ENCODE data around the gene NOTCH2.
"Not testable (repeated sequence)": the region's sequence is repeated elsewhere in the genome, so short reads cannot be mapped to it uniquely, and the experiment has no call there.

The NOTCH2 gene

GRCh38 chr1:119987112-119987511 lies 82.3 kb downstream of the NOTCH2 start:
- TF ChIP-seq CTCF (IDR thresholded peaks at IDR 0.05; ENCODE audit: low read depth, low read length): no peak

DNA sequence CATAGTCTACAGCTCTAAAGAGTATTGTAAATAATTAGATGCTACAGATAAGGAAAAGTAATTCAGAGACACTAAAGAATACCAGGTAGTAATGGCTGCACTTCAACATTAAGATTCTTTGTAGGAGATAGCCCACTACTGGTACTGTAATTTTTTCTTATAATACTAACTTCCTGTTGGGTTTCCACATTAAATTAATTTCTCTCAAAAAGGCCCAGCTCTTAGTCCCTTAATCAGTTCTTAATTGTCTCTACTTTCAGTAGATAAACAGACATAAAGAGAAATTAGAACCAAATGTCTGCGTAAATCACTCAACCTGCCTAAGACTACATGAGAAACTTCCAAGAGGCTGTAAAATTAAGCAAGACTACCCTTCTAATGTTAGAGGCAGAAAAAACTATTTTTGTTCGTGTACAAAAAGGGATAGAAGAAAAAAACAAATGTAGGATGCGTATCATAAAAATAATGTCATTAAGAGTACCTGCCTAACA lies 83.4 kb downstream of the NOTCH2 start:
- H3K4me3 ChIP-seq (ENCODE audit: low read depth, low read length): no peak overlapping the region
- no peak for TF ChIP-seq CTCF (IDR thresholded peaks at IDR 0.05; ENCODE audit: low read depth, low read length)

More at GRCh38 chr1:119987112-119987511, 82.3 kb downstream of the NOTCH2 start:
- H3K4me3 ChIP-seq (ENCODE audit: low read depth, low read length): no peak overlapping the region

GRCh38 chr1:119984771-119985170 lies 84.7 kb downstream of the NOTCH2 start:
- TF ChIP-seq CTCF (IDR thresholded peaks at IDR 0.05; ENCODE audit: low read depth, low read length): no peak
- no peak overlapping the region for H3K4me3 ChIP-seq (ENCODE audit: low read depth, low read length)

DNA sequence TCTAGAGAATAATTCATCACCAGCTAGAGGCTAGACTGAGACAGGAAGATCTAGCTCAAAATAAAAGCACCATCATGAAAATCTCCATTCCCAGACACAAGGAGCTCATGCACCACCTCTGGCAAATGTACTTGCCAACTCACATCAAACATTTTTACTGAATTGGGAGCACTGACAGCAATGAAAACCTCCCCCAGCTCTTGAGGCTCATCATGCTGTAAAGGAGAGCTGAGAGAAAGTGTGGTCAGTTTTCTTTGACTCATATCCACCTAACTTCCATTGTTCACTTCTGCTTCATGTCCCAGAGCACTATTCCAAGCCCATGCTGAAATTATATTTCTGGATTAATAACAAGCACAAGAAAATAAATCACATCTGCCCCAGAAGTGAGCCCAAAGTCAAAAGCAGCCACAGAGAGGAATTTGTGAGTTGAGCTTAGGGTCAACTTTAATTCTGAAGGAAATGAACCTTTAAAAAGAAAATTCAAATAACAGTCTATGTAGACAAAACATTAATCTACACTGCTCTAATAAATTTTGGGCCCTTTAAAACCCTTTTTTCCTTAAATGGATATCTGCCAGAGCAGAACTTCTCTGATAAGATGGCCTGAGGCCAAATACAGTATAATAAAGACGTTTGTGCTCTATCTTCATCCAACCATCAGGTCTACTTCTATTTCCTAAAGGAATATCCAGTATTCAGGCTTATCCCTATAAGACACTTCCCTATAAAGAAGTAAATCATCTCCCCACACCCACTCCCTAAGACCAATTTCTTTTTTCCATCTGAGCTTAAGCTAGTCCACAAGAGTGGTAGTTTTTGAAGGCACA lies 87.3 kb downstream of the NOTCH2 start:
- no peak overlapping the region for H3K4me3 ChIP-seq (ENCODE audit: low read depth, low read length)
- TF ChIP-seq CTCF (IDR thresholded peaks at IDR 0.05; ENCODE audit: low read depth, low read length): no peak

DNA sequence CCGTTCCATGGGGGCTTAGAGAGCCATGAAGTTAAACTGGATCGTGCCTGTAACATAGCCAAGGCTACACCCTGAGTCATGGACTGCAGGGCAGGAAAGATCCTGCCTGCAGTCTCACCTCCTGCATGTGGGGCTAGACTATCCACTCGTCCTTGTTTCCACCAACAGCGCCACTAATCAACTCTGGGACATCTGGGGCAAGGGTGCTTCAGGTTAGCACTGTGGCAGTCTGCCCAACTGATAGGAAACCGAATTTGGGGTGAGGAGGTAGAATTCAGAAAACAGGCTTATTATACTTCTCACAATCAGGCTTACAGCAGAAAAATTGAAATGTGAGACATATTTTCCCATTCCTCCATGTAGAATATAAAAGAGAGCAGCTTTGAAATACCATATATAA lies 88.0 kb downstream of the NOTCH2 start:
- TF ChIP-seq CTCF (IDR thresholded peaks at IDR 0.05; ENCODE audit: low read depth, low read length): no peak
- H3K4me3 ChIP-seq (ENCODE audit: low read depth, low read length): no peak overlapping the region

- H3K4me3 ChIP-seq (ENCODE audit: low read depth, low read length): no peak overlapping the region
- TF ChIP-seq CTCF (IDR thresholded peaks at IDR 0.05; ENCODE audit: low read depth, low read length): no peak
Measured at GRCh38 chr1:119978018-119978505, 91.4 kb downstream of the NOTCH2 start.

GRCh38 chr1:119977113-119977736 lies 92.2 kb downstream of the NOTCH2 start:
- H3K4me3 ChIP-seq (ENCODE audit: low read depth, low read length): not testable (repeated sequence)

DNA sequence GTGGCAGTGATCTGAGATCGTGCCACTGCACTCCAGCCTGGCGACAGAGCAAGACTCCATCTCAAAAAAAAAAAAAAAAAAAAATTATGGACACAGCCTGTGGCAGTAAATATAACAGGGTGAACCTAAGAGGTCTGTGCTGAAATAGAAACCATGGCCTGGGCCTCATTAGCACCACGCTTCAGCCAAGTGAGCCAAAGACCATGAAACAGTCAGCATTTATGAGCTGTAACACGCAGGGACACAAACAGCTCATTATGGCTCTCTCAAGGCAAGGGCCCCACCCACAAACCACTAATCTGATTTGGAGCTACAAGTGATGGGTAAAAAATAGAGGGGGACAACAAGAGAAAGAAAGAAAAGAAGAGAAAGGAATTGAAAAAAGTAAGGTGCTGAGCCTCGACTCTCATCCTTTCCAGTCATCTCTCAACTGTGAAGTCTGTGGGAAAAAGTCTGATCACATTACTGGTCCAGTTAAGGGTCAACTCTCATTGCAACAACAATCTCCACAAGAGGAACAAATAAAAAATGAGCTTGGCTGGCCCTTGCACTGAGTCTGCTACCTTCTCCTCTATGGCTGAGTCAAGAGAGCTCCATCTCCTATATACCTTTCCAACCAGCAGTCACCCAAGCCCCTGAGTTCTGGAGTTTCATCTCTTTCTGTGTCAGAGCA lies 93.7 kb downstream of the NOTCH2 start:
- not testable (repeated sequence) for H3K4me3 ChIP-seq (ENCODE audit: low read depth, low read length)

Data from WI38 (cell line).